ENCODE results near the gene KIF16B. TPM values are rescaled to one million over a fixed set of nuclear protein-coding genes. Genes with fewer than 3 reads are reported as not detected.

The KIF16B gene
- total and polyA plus RNA-seq, 10 of the 15 experiments (the other 5 are each of a cell fraction or from before 2014, with no cell fraction given), result 0.21 to 5.2 (median 3.0) TPM

DNA sequence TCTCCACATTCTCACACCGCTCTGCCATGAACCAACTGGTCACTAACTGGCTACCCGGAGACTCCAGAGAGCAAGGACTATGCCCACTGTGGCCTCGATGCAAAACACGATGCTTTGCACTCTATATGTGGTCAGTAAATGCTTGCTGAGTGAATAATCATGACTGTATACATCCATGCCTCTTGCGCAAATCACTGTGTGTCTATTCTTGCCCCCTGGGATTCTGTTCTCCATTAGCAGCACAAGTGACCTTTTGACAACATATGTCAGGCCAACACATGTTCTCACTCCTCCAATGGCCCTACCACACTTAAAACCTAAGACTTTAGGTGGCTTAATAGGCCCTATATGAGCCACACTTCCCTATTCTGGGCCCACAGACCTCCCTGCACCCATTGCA is 16.9 kb downstream of the KIF16B start:
- no peak for ATAC-seq
- Histone ChIP-seq H3K4me2 (ENCODE audit: control insufficient read depth, insufficient read depth) (no peak overlapping the region), H3K79me2 (ENCODE audit: control insufficient read depth, insufficient read depth, low read length) (no peaks in the 10 kb centered on the region), H3K27me3 (replicated peaks in 1 of 2; ENCODE audit: control insufficient read depth in 2 of 2, insufficient read depth in 2 of 2, low read length in 1 of 2) (no peaks in the 10 kb centered on the region), H3K36me3 (ENCODE audit: control insufficient read depth in 2 of 2, insufficient read depth in 2 of 2, low read length in 1 of 2) (no peaks in the 10 kb centered on the region), H2AFZ (ENCODE audit: control insufficient read depth, low read depth, low read length) (no peak overlapping the region), H3K4me1 (ENCODE audit: control insufficient read depth, insufficient read depth, low read length) (no peaks in the 10 kb centered on the region), H3K4me3 (no peak overlapping the region), H3K9me3 (replicated peaks; ENCODE audit: control insufficient read depth, insufficient read depth, low read length) (no peaks in the 10 kb centered on the region; the same call in 2 of the 3 replicates), H4K20me1 (ENCODE audit: control insufficient read depth, insufficient read depth) (no peaks in the 10 kb centered on the region), H3K27ac (ENCODE audit: control insufficient read depth, insufficient read depth) (no peak overlapping the region), H3K9ac (ENCODE audit: control insufficient read depth, insufficient read depth, low read length) (no peak overlapping the region)
- intact Hi-C loops (cut with micrococcal nuclease; ENCODE audit: unreplicated experiment) (no loop called here), in situ Hi-C loops (cut with MboI) (no loop called here)
- no peak for FAIRE-seq
- POLR2A ChIA-PET, result no interaction called here
- BruUV-seq (replicated peaks), result no TSS peak
- RAD21 ChIA-PET (ENCODE audit: unreplicated experiment), result no interaction called here
- CTCF ChIA-PET, result interaction anchor here (1.0 kb wide), 1 partner anchor 10 kb away, joined by 3 read pairs; no protein-coding TSS in a partner anchor
- TF ChIP-seq, protein P1, sequence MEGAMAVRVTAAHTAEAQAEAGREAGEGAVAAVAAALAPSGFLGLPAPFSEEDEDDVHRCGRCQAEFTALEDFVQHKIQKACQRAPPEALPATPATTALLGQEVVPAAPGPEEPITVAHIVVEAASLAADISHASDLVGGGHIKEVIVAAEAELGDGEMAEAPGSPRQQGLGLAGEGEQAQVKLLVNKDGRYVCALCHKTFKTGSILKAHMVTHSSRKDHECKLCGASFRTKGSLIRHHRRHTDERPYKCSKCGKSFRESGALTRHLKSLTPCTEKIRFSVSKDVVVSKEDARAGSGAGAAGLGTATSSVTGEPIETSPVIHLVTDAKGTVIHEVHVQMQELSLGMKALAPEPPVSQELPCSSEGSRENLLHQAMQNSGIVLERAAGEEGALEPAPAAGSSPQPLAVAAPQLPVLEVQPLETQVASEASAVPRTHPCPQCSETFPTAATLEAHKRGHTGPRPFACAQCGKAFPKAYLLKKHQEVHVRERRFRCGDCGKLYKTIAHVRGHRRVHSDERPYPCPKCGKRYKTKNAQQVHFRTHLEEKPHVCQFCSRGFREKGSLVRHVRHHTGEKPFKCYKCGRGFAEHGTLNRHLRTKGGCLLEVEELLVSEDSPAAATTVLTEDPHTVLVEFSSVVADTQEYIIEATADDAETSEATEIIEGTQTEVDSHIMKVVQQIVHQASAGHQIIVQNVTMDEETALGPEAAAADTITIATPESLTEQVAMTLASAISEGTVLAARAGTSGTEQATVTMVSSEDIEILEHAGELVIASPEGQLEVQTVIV (IDR thresholded peaks at IDR 0.05; ENCODE audit: borderline replicate concordance, partially characterized antibody), result no peak
- peak; percentile 26; the same call in 1 of the 2 replicates for TF ChIP-seq SPI1 (IDR thresholded peaks at IDR 0.05; ENCODE audit: borderline replicate concordance, insufficient read depth, low read depth, low read length)
- 27% methylated on average over 5 of the region's 5 CpGs for WGBS (ENCODE audit: insufficient coverage, insufficient replicate concordance, low lambda C conversion rate, missing lambda C conversion rate)
- SMC1A ChIA-PET (ENCODE audit: uncharacterized antibody, unreplicated experiment), result interaction anchor here (1.2 kb wide), 1 partner anchor 19 kb away, joined by 3 read pairs; no protein-coding TSS in a partner anchor
- no peak for DNase-seq (ENCODE audit: low read depth, low spot score)

DNA sequence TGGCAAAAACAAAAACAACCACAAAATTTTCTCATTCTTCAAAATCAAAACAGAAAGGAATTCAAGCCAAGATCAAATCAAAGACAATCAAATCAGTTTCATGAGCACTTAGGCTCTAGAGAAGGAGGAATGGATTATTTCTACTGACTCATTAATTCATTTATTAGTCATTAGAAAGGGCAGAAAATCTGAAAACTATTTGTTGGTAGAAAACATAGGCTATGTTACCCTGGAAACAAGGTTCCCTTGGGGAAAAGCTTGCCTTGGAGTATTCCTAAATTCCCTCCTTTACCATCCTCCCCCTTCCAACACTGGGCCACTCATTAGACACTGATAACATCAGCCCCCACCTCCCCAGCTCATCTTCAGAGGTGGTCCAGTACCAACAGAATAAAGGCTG is 17.5 kb downstream of the KIF16B start:
- TF ChIP-seq CREM (IDR thresholded peaks at IDR 0.05; ENCODE audit: low read depth) (no peak), NBN (IDR thresholded peaks at IDR 0.05) (no peak), JUNB (IDR thresholded peaks at IDR 0.05) (no peak)
- H2AFZ ChIP-seq (ENCODE audit: control insufficient read depth, low read depth, low read length), result no peak overlapping the region
- SMC1A ChIA-PET (ENCODE audit: uncharacterized antibody, unreplicated experiment), result no interaction called here
- H3K9ac ChIP-seq (ENCODE audit: control insufficient read depth, insufficient read depth, low read length), result no peak overlapping the region
- H4K20me1 ChIP-seq (ENCODE audit: control insufficient read depth, insufficient read depth), result no peaks in the 10 kb centered on the region
- H3K79me2 ChIP-seq (ENCODE audit: control insufficient read depth, insufficient read depth, low read length), result no peaks in the 10 kb centered on the region
- DNase-seq (ENCODE audit: low read depth, low spot score), result no peak
- no peak for FAIRE-seq
- RAD21 ChIA-PET (ENCODE audit: unreplicated experiment), result no interaction called here
- intact Hi-C loops (cut with micrococcal nuclease; ENCODE audit: unreplicated experiment), result no loop called here
- H3K4me3 ChIP-seq, result no peak overlapping the region
- H3K27ac ChIP-seq (ENCODE audit: control insufficient read depth, insufficient read depth), result no peak overlapping the region
- no peak for ATAC-seq
- H3K4me1 ChIP-seq (ENCODE audit: control insufficient read depth, insufficient read depth, low read length), result no peaks in the 10 kb centered on the region
- in situ Hi-C loops (cut with MboI), result no loop called here
- CTCF ChIA-PET, result interaction anchor here (1.0 kb wide), 1 partner anchor 10 kb away, joined by 3 read pairs; no protein-coding TSS in a partner anchor
- no peaks in the 10 kb centered on the region; the same call in 2 of the 3 replicates for H3K9me3 ChIP-seq (replicated peaks; ENCODE audit: control insufficient read depth, insufficient read depth, low read length)
- no peak overlapping the region for H3K4me2 ChIP-seq (ENCODE audit: control insufficient read depth, insufficient read depth)
- H3K27me3 ChIP-seq (replicated peaks in 1 of 2; ENCODE audit: control insufficient read depth in 2 of 2, insufficient read depth in 2 of 2, low read length in 1 of 2), result no peaks in the 10 kb centered on the region
- H3K36me3 ChIP-seq (ENCODE audit: control insufficient read depth in 2 of 2, insufficient read depth in 2 of 2, low read length in 1 of 2), result no peaks in the 10 kb centered on the region
- BruUV-seq (replicated peaks), result no TSS peak
- POLR2A ChIA-PET, result no interaction called here

Measured in GM12878 (cell line).